MCF 10A (cell line): ENCODE data around the gene HLA-DOA. TPM values are rescaled to one million over a fixed set of nuclear protein-coding genes. Genes with fewer than 3 reads are reported as not detected.

Experiments used
- BruUV-seq: library from RNA; stranded (reverse); fragments of 400-500 nt; replicated peaks from 2 replicates; lab custom pipeline; 2021; lab: Mats Ljungman, UMichigan
- CTCF ChIA-PET: fragments of 300-600 bp; sonication (Branson Sonifier 250); formaldehyde crosslinking; extraction: SDS; loops from one replicate; lab custom pipeline; 2021; ENCODE audit warnings: antibody characterized with exemption, inconsistent platforms; lab: Yijun Ruan, JAX
- POLR2A ChIA-PET: fragments of 300-600, 350-650 bp; sonication (Branson Sonifier 250); formaldehyde crosslinking; extraction: SDS; loops from one replicate; lab custom pipeline; 2020; ENCODE audit warnings: antibody characterized with exemption, inconsistent platforms; lab: Yijun Ruan, JAX
- DNase-seq: peaks from one replicate; pipeline ENCODE4 v3.0.0-alpha.2; 2018; ENCODE audit not compliant: unreplicated experiment
- H3K27ac Mint-ChIP-seq: one replicate; pipeline ENCODE4 v1.8.0; 2022; ENCODE audit warnings: mild to moderate bottlenecking, low read depth, mixed read lengths; ENCODE audit not compliant: unreplicated experiment
- H3K27me3 Mint-ChIP-seq: one replicate; pipeline ENCODE4 v1.8.0; 2022; ENCODE audit warnings: mixed read lengths; ENCODE audit not compliant: insufficient read depth, unreplicated experiment
- H3K36me3 Mint-ChIP-seq: one replicate; pipeline ENCODE4 v1.8.0; 2022; ENCODE audit warnings: mild to moderate bottlenecking, moderate library complexity, mixed read lengths; ENCODE audit not compliant: insufficient read depth, unreplicated experiment
- H3K4me1 Mint-ChIP-seq: one replicate; pipeline ENCODE4 v1.8.0; 2022; ENCODE audit warnings: mixed read lengths; ENCODE audit not compliant: insufficient read depth, unreplicated experiment
- H3K4me3 Mint-ChIP-seq: one replicate; pipeline ENCODE4 v1.8.0; 2022; ENCODE audit warnings: mild to moderate bottlenecking, moderate library complexity, mixed read lengths; ENCODE audit not compliant: unreplicated experiment
- H3K9me3 Mint-ChIP-seq: one replicate; pipeline ENCODE4 v1.8.0; 2022; ENCODE audit warnings: mixed read lengths; ENCODE audit not compliant: unreplicated experiment
- intact Hi-C: fragments of 100-400 bp; cut with micrococcal nuclease; formaldehyde crosslinking; loops from 2 replicates; pipeline ENCODE4 v1.14.1; 2022
- total RNA-seq: library from RNA; stranded (reverse); gene quantifications from 2 replicates; pipeline ENCODE4 v1.2.3, GENCODE V29; 2022
- TF ChIP-seq, protein P1 (sequence below): fragments of 200-600 bp; IDR thresholded peaks from one replicate; pipeline ENCODE4 v1.8.0; 2022; ENCODE audit warnings: antibody characterized with exemption, mild to moderate bottlenecking; ENCODE audit not compliant: unreplicated experiment

HLA-DOA gene
- total RNA-seq, 1 experiment from 2014 or later: not detected

DNA sequence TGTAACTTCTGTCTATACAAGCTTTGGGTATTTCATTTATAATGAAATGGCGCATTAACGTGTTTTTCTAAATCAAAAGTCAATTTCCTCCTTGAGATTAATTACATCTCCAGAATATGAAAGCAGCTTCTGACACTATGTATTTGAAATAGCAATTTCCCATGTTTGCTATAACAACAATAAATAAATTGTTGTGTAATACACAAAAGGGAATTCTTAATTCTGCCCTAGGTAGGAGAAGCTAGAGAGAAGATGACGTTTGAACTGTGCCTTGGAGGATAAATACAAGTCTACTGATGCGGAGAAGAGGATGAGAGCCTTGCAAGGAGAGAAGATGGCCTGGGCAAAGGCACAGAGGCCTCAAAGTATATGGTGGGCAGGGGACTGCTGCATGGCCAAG, 7.6 kb upstream of the HLA-DOA start:
- ChIA-PET CTCF (interaction anchor here (0.6 to 4.8 kb wide), 11 partner anchors 11 to 388 kb away, joined by 3 to 63 read pairs (median 5); no protein-coding TSS in a partner anchor), POLR2A (interaction anchor here (1.3 to 1.5 kb wide), 2 partner anchors 14 to 231 kb away, joined by 3 read pairs; no protein-coding TSS in a partner anchor)
- no peaks in the 10 kb centered on the region for H3K36me3 Mint-ChIP-seq
- H3K9me3 Mint-ChIP-seq: no peaks in the 10 kb centered on the region
- H3K27ac Mint-ChIP-seq: no peak overlapping the region
- BruUV-seq: no TSS peak
- peaks cover 91% of the 10 kb centered on the region for H3K27me3 Mint-ChIP-seq
- no peak for DNase-seq
- TF ChIP-seq, protein P1, sequence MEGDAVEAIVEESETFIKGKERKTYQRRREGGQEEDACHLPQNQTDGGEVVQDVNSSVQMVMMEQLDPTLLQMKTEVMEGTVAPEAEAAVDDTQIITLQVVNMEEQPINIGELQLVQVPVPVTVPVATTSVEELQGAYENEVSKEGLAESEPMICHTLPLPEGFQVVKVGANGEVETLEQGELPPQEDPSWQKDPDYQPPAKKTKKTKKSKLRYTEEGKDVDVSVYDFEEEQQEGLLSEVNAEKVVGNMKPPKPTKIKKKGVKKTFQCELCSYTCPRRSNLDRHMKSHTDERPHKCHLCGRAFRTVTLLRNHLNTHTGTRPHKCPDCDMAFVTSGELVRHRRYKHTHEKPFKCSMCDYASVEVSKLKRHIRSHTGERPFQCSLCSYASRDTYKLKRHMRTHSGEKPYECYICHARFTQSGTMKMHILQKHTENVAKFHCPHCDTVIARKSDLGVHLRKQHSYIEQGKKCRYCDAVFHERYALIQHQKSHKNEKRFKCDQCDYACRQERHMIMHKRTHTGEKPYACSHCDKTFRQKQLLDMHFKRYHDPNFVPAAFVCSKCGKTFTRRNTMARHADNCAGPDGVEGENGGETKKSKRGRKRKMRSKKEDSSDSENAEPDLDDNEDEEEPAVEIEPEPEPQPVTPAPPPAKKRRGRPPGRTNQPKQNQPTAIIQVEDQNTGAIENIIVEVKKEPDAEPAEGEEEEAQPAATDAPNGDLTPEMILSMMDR: no peak
- H3K4me3 Mint-ChIP-seq: no peak overlapping the region
- intact Hi-C loops: no loop called here
- no peaks in the 10 kb centered on the region for H3K4me1 Mint-ChIP-seq

DNA sequence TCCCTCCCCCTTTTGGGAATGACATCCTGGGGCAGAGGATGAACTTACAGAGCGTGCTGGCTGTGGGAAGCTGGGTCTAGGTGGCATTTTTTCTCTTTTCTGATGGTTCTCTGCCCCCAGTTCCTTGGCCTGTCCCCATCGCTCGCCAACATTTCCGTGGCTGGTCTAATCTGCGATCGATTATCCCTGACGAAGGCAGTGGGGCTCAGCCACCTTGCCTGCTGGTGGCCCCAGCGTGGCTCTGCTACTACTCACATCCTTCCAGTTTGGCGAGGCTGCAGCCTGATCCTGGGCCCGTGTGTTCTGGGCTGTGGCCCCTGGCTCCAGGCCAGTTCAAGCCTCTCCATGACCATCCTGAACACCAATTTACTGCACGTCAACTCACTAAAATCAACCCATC, 6.4 kb upstream of the HLA-DOA start:
- Mint-ChIP-seq H3K27ac (no peak overlapping the region), H3K9me3 (no peaks in the 10 kb centered on the region), H3K4me1 (no peaks in the 10 kb centered on the region), H3K36me3 (no peaks in the 10 kb centered on the region), H3K4me3 (no peak overlapping the region), H3K27me3 (peaks cover 100% of the 10 kb centered on the region)
- CTCF ChIA-PET: interaction anchor here (0.6 to 4.8 kb wide), 11 partner anchors 9 to 232 kb away, joined by 3 to 63 read pairs (median 5); no protein-coding TSS in a partner anchor
- no peak for DNase-seq
- POLR2A ChIA-PET: interaction anchor here (0.7 to 1.3 kb wide), 2 partner anchors 114 to 132 kb away, joined by 3 read pairs; no protein-coding TSS in a partner anchor
- intact Hi-C loops: loop anchor here (2.0 kb wide), 1 partner anchor 157 kb away; no protein-coding TSS in a partner anchor
- TF ChIP-seq, protein P1: no peak
- no TSS peak for BruUV-seq

DNA sequence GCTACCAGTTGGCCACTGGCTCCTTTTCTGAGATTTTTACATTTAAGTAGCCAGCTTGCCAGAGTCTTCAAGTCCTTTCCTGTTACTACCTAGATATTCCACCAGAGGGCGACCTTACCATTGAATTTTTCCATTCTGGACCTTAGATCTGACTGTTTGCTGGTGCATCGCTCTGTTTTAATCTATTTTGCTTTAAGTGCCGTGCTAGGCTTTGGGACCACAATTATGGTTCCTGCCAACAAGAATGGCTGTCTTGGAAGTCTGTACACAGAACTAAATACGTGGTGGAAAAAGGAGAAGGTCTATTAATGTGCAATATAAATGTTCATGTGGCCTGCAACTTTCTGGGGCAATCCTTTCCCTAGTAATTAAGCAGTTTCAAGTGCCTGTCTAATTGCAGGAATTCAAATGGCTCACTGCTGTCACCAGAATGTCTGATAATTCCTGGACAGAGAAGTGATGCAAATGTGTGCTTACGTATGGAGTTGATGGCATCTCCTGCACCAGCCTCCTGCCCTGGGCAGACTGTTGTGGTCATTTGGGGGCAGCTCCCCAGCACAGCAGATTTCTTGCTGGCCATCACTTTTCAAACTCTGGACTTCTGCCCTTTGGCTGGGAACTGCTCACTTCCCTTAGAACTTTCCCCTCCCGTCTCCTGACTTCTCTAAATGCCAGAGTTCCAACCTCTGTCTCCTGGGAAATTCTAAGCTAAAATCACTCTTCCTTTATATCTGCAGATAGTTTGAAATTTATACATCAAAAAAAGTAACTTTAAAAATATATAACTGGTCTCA, 5.6 kb upstream of the HLA-DOA start:
- Mint-ChIP-seq H3K27me3 (peaks cover 98% of the 10 kb centered on the region), H3K9me3 (no peaks in the 10 kb centered on the region), H3K36me3 (no peaks in the 10 kb centered on the region), H3K4me1 (no peaks in the 10 kb centered on the region), H3K4me3 (no peak overlapping the region), H3K27ac (no peak overlapping the region)
- BruUV-seq: no TSS peak
- ChIA-PET POLR2A (interaction anchor here (0.7 to 1.3 kb wide), 3 partner anchors 115 to 233 kb away, joined by 3 to 7 read pairs (median 3); no protein-coding TSS in a partner anchor), CTCF (interaction anchor here (0.6 to 4.8 kb wide), 23 partner anchors 10 to 761 kb away, joined by 3 to 63 read pairs (median 4); no protein-coding TSS in a partner anchor)
- intact Hi-C loops: loop anchor here (1.0 to 2.0 kb wide), 4 partner anchors 67 to 233 kb away; no protein-coding TSS in a partner anchor
- TF ChIP-seq, protein P1: peak; percentile 62
- peak; percentile 72 for DNase-seq

DNA sequence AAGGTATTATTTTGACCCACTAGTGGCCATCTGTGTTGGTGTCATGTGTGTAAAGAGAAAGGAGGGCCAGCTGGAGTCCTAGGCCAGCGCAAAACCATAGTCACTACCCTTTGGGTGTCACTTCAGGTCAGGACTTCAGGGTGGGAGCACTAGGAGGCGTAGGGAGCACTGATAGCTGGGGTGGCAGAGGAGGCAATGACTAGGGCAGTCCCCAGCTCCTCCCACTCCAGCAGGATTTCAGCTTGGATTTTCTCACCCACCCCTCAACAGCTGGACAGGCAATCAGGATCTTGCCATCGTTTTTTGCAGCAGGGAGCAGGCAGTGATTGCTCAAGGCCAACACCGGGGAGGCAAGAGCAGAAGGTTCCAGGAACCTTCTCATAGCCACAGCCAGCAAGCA, 4.2 kb upstream of the HLA-DOA start:
- CTCF ChIA-PET: interaction anchor here (0.6 to 4.8 kb wide), 10 partner anchors 8 to 238 kb away, joined by 3 to 63 read pairs (median 4); partner anchors contain the start of gene HLA-DMA
- H3K36me3 Mint-ChIP-seq: no peaks in the 10 kb centered on the region
- H3K9me3 Mint-ChIP-seq: no peaks in the 10 kb centered on the region
- intact Hi-C loops: loop anchor here (1.0 to 2.0 kb wide), 4 partner anchors 69 to 235 kb away; no protein-coding TSS in a partner anchor
- H3K4me3 Mint-ChIP-seq: no peak overlapping the region
- no TSS peak for BruUV-seq
- POLR2A ChIA-PET: interaction anchor here (0.7 to 1.1 kb wide), 2 partner anchors 168 to 234 kb away, joined by 3 read pairs; no protein-coding TSS in a partner anchor
- H3K27me3 Mint-ChIP-seq: peaks cover 98% of the 10 kb centered on the region
- no peaks in the 10 kb centered on the region for H3K4me1 Mint-ChIP-seq
- TF ChIP-seq, protein P1: no peak
- DNase-seq: no peak
- H3K27ac Mint-ChIP-seq: no peak overlapping the region
